A673 (cell line): ENCODE data around the gene ZNF668. TPM values are rescaled to one million over a fixed set of nuclear protein-coding genes. Genes with fewer than 3 reads are reported as not detected.

Experiments used
- BruUV-seq: library from RNA; stranded (reverse); fragments of 400-500 nt; replicated peaks from 2 replicates; lab custom pipeline; 2021; lab: Mats Ljungman, UMichigan
- CTCF ChIA-PET: fragments of 300-600 bp; sonication (Branson Sonifier 250); formaldehyde crosslinking; loops from one replicate; lab custom pipeline; 2022; ENCODE audit warnings: antibody characterized with exemption; lab: Charles Lee
- POLR2A ChIA-PET: fragments of 300-600 bp; sonication (Branson Sonifier 250); formaldehyde crosslinking; loops from one replicate; lab custom pipeline; 2022; ENCODE audit warnings: antibody characterized with exemption; ENCODE audit not compliant: low non-redundant PET; lab: Charles Lee
- DNase-seq: peaks from one replicate; pipeline ENCODE4 v3.0.0-alpha.2; 2015; ENCODE audit warnings: low spot score
- H3K27ac ChIP-seq: fragments of 200-600 bp; sonication (generic); 2 replicates; pipeline ENCODE4 v1.5.1; 2016; ENCODE audit warnings: mixed run types, low read depth, mild to moderate bottlenecking, mixed read lengths, antibody characterized with exemption, low read length; ENCODE audit not compliant: poor library complexity, severe bottlenecking
- H3K27me3 ChIP-seq: fragments of 200-600 bp; sonication (generic); replicated peaks from 2 replicates; pipeline ENCODE4 v1.6.1; 2017; ENCODE audit warnings: mixed run types, low read depth, mild to moderate bottlenecking, mixed read lengths, antibody characterized with exemption, low read length; ENCODE audit not compliant: insufficient read depth, poor library complexity
- H3K36me3 ChIP-seq: fragments of 200-600 bp; sonication (generic); 2 replicates; pipeline ENCODE4 v1.6.1; 2016; ENCODE audit warnings: mixed run types, mild to moderate bottlenecking, mixed read lengths, antibody characterized with exemption, low read length; ENCODE audit not compliant: insufficient read depth, poor library complexity, severe bottlenecking
- H3K4me1 ChIP-seq: fragments of 200-600 bp; sonication (generic); 2 replicates; pipeline ENCODE4 v1.6.1; 2017; ENCODE audit warnings: mixed run types, mild to moderate bottlenecking, mixed read lengths, antibody characterized with exemption, low read length; ENCODE audit not compliant: insufficient read depth, poor library complexity, severe bottlenecking
- H3K4me3 ChIP-seq: fragments of 200-600 bp; sonication (generic); 2 replicates; pipeline ENCODE4 v1.5.1; 2016; ENCODE audit warnings: low read depth, mixed run types, mild to moderate bottlenecking, mixed read lengths, low read length; ENCODE audit not compliant: poor library complexity, severe bottlenecking
- H3K9me3 ChIP-seq: fragments of 200-600 bp; sonication (generic); 2 replicates; pipeline ENCODE4 v1.6.1; 2016; ENCODE audit warnings: mixed run types, low read depth, mild to moderate bottlenecking, mixed read lengths, antibody characterized with exemption, low read length; ENCODE audit not compliant: poor library complexity, severe bottlenecking
- EZH2 ChIP-seq: fragments of 200-600 bp; sonication (generic); IDR thresholded peaks from 2 replicates; pipeline ENCODE4 v1.6.1; 2017; ENCODE audit warnings: borderline replicate concordance, low read depth, mild to moderate bottlenecking, mixed read lengths, antibody characterized with exemption, low read length; ENCODE audit not compliant: poor library complexity, severe bottlenecking
- intact Hi-C: fragments of 100-400 bp; cut with micrococcal nuclease; formaldehyde crosslinking; loops from one replicate; pipeline ENCODE4 v1.10.0; 2022; ENCODE audit not compliant: unreplicated experiment
- total RNA-seq: library from RNA; stranded (reverse); gene quantifications from 2 replicates; pipeline ENCODE4 v1.2.3, GENCODE V29; 2021
- TF ChIP-seq, protein P1 (sequence below): fragments of 300-800, 200-600 bp; sonication (generic); conservative IDR thresholded peaks from 2 replicates; pipeline ENCODE4 v1.5.1; 2017; ENCODE audit warnings: low read depth, mild to moderate bottlenecking, antibody characterized with exemption, low read length, moderate library complexity, mixed read lengths

Gene ZNF668
- total RNA-seq, 1 experiment from 2014 or later, result 19.8 TPM

DNA sequence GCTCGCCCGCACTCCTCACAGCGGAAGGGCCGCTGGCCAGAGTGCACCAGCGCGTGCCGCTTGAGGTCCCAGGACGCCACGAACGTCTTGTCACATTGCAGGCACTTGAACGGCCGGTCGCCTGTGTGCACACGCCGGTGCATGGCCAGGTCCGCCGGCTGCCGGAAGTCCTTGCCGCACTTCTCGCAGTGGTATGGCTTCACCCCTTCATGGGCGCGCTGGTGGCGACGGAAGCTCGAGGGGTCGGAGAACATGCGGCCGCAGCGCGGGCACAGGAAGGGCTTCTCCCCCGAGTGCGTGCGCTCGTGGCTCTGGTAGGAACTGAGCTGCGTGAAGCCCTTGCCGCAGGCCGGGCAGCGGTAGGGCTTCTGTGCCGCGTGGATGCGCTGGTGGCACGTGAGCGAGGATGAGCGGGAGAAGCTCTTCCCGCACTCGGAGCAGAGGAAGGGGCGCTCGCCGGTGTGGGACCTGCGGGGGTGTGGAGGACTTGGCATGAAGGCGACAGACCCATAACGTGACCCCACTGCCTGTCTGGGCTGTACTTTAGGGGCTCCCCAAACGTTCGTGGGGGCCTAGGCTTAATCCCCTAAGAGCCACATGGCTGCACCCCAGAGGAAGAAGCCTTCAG is 12.1 kb downstream of the ZNF668 start:
- H3K9me3 ChIP-seq, result no peaks in the 10 kb centered on the region
- no peak for TF ChIP-seq EZH2
- TF ChIP-seq, protein P1, sequence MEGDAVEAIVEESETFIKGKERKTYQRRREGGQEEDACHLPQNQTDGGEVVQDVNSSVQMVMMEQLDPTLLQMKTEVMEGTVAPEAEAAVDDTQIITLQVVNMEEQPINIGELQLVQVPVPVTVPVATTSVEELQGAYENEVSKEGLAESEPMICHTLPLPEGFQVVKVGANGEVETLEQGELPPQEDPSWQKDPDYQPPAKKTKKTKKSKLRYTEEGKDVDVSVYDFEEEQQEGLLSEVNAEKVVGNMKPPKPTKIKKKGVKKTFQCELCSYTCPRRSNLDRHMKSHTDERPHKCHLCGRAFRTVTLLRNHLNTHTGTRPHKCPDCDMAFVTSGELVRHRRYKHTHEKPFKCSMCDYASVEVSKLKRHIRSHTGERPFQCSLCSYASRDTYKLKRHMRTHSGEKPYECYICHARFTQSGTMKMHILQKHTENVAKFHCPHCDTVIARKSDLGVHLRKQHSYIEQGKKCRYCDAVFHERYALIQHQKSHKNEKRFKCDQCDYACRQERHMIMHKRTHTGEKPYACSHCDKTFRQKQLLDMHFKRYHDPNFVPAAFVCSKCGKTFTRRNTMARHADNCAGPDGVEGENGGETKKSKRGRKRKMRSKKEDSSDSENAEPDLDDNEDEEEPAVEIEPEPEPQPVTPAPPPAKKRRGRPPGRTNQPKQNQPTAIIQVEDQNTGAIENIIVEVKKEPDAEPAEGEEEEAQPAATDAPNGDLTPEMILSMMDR, result no peak
- H3K4me1 ChIP-seq, result peaks cover 14% of the 10 kb centered on the region
- POLR2A ChIA-PET, result no interaction called here
- no peak overlapping the region for H3K27ac ChIP-seq
- peaks cover 11% of the 10 kb centered on the region for H3K36me3 ChIP-seq
- intact Hi-C loops, result no loop called here
- CTCF ChIA-PET, result no interaction called here
- no peak for DNase-seq
- H3K27me3 ChIP-seq, result no peaks in the 10 kb centered on the region
- BruUV-seq, result no TSS peak
- no peak overlapping the region for H3K4me3 ChIP-seq

GRCh38 chr16:31061126-31061812 is 12.8 kb downstream of the ZNF668 start:
- ChIA-PET POLR2A (no interaction called here), CTCF (no interaction called here)
- no peaks in the 10 kb centered on the region for H3K9me3 ChIP-seq

GRCh38 chr16:31055613-31056012 is 18.4 kb downstream of the ZNF668 start:
- no peaks in the 10 kb centered on the region for H3K27me3 ChIP-seq
- H3K4me1 ChIP-seq, result no peaks in the 10 kb centered on the region
- ChIA-PET CTCF (no interaction called here), POLR2A (no interaction called here)
- TSS peak; percentile 55 for BruUV-seq
- no peaks in the 10 kb centered on the region for H3K9me3 ChIP-seq
- H3K27ac ChIP-seq, result no peak overlapping the region
- intact Hi-C loops, result no loop called here
- no peaks in the 10 kb centered on the region for H3K36me3 ChIP-seq
- TF ChIP-seq, protein P1, result no peak
- no peak for TF ChIP-seq EZH2
- no peak for DNase-seq
- no peak overlapping the region for H3K4me3 ChIP-seq

More at GRCh38 chr16:31061126-31061812, 12.8 kb downstream of the ZNF668 start:
- no peak for DNase-seq
- Histone ChIP-seq H3K36me3 (peaks cover 11% of the 10 kb centered on the region), H3K27ac (no peak overlapping the region), H3K4me3 (no peak overlapping the region), H3K4me1 (peaks cover 14% of the 10 kb centered on the region), H3K27me3 (no peaks in the 10 kb centered on the region)
- TF ChIP-seq EZH2, result no peak
- TF ChIP-seq, protein P1, result no peak
- intact Hi-C loops, result no loop called here
- no TSS peak for BruUV-seq
